ENCODE data around the gene CX3CL1.

The CX3CL1 gene

DNA sequence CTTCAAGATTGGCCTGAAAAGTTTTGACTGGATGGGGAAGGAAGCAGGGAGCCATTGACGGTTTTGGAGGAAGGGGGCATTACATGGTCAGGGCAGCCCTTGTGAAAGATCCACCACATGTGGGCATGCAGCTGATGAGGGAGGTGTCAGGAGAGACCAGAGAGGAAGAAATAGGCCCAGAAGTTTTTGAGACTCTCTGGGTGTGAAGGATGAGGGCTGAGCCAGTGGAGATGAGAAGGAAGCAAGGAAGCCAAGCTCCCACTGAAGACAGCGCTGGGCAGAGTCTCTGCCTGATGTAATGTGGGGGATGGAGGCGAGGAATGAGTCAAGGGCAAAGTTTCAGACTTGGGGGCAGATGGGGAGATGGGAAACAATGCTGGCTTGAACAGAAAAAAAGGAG, 32.8 kb downstream of the CX3CL1 start:
- no peak for DNase-seq (ENCODE audit: low read depth)

DNA sequence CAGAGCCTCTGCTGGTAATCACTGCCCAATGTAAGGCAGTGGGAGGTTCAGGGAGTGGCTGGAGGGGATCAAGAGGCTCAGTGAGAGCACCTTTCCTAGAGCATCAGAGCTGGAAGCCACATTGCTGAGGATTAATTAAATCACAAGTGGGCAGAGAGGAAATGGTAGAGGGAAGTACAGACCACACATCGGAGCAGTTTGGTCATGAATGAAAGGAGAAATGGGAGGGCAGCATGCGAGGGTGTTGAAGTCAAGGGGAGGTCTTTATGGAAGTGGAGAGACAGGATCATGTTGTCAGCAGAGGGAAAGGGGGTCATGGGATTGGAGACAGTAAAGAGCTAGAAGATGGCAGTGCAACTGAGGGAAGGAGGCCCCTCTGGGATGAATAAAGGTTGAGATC, 34.6 kb downstream of the CX3CL1 start:
- DNase-seq (ENCODE audit: low read depth), result no peak

DNA sequence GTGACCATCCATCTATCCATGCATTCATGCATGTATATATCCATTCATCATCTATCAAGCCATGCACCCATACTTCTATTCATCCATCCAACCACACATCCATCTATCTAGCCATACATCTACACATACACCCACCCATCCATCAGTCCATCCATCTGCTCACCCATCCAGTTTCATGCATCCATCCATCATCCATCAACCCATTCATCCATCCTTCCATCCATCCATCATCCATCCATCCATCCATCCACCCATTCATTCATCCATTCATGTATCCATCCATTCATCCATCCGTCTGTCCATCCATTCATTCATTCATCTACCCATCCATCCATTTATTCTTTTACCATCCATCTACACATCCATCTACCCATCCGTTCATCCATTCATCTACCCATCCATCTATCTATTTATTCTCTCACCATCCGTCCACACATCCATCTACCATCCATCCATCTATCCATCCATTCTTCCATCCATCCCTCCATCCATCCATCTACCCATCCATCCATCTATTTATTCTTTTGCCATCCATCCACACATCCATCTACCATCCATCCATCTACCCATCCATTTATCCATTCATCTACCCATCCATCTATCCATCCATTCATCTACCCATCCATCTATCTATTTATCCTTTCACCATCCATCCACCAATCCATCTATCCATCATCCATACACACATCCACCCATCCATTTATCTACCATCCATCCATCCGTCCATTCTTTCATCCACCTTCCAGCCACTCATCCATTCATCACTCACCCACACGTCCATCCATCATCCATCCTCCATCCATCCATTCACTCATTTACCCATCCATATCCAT, 35.4 kb downstream of the CX3CL1 start:
- no peak for DNase-seq (ENCODE audit: low read depth)

DNA sequence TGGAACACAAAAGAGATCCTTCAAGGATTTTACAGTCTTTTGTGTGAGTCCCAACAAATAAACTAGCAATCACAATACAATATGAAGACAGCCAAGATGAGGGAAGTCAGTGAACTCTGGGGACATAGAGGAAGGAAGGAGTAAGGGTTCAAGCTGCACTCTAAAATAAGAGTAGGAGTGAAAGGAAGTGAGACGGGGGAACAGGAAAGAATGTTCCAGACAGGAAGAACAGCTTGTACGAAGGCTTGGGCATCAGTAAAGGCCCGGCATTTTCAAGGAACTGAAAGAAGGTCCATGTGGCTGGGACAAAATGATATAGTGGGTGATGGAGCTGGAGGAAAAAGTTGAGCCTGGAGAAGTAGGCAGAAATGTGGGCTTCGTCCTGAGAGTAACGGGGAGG, 36.8 kb downstream of the CX3CL1 start:
- no peak for DNase-seq (ENCODE audit: low read depth)

DNA sequence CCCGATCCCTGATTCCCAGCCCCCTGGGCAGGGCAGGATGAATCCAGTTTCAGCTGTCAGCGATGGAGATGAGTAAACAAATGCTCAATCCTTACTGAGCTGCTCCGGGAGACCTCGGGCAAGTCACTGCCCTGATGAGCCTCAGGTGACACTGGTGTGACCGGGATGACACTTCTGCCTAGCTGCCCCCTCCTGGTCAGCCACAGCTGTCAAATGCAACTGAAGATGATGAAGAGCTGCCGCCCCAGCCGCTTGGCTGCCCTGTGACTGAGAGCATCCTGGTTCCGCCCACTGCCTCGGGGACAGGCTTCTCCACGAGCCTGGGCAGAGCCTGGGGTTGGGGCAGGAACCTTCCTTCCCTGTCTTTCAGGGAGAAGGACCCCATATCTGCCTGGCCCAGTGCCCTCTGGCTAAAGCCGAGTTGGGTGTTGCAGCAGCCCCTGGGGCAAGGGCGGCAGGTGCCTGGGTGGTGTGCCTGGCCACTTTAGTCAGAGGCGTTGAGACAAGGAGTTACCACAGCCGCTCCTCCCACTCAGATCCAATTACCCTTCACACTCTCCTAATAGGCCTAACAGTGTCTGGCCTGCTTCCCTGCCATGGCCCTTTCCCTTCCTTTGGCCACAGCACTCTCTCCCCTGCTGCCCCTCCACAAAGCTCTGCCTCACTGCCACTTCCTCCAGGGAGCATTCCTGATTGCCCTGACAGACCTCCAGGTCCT, 37.7 kb downstream of the CX3CL1 start:
- no peak for DNase-seq (ENCODE audit: low read depth)

DNA sequence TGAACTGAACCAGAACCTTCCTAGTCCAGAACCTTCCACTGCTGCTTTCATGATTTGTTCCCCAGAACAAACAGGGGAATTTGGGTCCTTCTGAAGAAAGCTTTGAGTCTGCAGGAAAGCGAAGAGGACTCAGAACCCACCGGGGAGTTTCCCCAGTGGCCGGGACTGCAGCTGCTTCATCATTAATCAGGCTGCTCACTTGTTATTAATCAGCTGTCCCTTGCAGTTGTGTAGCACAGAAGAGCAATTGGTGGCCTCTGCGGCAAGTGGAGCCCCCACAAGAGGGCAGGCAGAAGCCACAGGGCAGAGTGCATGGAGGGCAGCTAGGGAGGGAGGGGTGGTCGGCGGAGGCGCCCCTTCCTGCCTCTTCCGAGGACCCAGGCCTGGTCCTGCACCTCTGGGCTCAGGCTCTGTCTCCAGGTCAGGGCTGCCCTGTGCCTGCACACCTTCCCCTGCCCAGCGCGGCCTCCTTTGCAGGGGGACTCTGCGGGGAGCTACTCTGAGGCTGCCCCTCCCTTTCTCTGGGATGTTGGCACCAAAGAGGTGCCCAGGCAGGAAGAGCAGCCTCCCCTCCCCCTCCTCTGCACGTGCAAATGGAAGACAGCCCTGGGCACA, 39.2 kb downstream of the CX3CL1 start:
- DNase-seq (ENCODE audit: low read depth), result no peak

DNA sequence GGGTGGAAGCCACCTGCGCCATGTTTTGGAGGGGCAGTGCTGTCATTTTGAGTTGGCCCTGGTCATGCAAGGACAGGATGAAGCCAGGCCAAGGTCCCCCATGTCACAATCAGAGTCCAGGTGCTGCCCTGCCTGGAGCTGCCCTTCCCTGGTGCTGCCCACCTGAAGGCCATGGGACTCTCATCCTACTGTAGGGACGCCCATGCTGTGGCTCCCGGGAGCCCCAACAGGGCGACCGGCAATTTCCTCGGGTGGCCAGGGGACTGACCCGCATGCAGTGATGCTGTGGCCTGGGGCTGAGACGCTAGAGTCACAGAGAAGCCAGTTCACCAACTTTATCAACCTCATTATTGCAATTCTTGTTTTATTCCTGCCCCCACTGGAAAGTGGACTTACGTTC, 40.3 kb downstream of the CX3CL1 start:
- DNase-seq (ENCODE audit: low read depth), result no peak

DNA sequence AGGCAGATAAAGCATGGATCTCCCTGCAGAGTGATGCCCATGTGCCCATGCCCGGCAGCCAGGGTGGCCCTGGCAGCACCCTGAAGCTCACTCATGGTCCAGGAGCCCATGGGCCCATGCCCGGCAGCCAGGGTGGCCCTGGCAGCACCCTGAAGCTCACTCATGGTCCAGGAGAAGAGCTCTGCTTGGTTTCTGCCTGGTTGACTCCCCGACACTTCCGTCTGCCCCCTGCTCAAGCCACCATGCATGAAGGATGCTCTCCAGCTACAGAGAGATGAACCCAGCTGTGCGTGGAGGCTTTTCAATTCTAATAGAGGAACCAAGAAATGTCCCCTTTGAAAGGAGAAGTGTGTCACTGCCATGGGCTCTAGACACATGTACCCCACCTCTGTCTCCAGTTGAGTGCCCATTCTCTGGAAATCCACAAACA, 41.0 kb downstream of the CX3CL1 start:
- DNase-seq (ENCODE audit: low read depth), result no peak

DNA sequence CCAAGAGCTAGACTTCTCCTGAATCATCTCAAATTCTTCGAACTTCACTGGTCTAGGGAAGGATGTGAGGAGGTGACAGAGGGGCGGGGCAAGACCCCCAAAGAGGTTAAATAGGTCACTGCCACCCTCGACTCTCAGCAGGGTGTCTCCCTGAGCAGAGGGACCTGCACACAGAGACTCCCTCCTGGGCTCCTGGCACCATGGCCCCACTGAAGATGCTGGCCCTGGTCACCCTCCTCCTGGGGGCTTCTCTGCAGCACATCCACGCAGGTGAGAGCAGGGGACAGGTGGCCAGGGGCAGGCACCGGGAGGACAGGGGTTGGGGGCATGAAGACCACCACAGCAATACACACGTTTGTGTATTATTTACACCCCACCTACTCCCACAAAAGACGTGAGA, 41.4 kb downstream of the CX3CL1 start:
- DNase-seq (ENCODE audit: low read depth), result no peak

DNA sequence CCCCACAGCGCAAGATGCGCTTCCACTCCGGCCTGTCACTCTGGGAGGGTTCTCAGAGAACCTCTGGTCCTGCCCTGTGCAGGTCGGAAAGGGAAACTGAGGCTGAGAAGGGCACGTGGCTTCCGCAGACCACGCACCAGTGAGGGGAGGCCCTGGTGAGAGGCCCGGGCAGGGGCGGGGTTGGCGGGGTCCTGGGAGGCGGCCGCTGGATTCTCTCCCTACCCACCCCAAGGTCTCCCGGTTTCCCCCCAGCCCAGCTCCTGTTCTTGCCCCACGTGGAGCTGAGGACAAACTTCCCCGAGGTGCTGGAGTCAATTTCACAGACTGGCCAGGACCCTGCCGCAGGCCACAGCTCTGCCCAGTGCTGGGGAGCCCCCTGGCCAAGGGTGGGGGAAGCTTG, 43.8 kb downstream of the CX3CL1 start:
- DNase-seq (ENCODE audit: low read depth), result no peak

DNA sequence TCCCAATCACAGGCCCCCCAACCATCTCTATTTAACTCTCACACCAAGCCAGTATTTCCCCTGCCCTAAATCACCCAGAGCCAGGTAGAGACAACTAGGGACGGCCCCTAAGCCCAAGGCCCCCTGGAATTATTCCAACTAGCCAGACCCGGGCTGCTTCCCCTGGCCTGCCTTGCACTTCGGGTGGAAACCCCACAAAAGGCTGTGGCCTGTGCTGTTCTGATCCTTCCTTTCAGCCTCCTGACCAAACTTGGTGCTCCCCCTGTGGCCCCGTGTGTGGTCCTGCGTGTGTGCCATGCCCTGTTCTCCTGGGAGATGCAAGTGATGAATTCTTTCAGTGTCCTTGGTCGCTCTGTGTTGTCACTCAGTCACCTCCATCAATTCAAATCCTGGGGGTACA, 47.2 kb downstream of the CX3CL1 start:
- DNase-seq (ENCODE audit: low read depth), result no peak

DNA sequence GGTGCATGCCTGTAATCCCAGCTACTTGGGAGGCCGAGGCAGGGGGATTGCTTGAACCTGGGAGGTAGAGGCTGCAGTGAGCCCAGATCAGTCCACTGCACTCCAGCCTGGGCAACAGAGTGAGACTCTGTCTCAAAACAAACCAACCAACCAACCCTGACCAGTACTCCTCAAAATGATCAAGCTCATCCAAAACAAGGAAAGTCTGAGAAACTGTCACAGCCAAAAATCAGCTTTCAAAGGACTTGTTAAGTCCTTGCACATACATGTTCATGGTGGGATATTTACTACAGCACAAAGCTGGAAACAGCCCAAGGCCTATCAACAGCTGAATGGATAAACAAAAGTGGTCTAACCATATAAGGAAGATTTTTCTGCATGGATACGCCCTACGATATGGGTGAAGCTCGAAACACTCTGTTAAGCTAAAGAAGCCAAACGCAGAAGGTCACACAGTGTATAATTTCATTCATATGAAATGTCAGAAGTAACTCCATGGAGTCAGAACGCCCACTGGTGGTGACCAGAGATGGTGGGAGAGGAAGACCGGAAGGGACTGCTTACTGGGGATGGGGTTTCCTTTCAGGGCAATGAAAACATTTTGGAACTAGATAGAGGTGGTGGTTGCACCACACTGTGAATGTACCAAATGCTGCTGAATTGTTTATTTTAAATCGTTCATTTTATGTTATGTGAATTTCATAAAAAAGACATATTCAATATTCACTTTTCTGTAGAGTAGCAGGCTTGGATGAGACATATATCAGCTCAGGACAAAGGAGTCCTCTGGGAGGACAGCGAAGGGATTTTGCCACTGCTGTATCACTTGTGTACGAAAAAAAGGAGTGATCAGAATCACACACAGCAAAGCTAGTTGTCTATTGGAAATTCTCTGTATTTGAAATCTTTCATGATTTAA, 50.0 kb downstream of the CX3CL1 start:
- no peak for DNase-seq (ENCODE audit: low read depth)

DNA sequence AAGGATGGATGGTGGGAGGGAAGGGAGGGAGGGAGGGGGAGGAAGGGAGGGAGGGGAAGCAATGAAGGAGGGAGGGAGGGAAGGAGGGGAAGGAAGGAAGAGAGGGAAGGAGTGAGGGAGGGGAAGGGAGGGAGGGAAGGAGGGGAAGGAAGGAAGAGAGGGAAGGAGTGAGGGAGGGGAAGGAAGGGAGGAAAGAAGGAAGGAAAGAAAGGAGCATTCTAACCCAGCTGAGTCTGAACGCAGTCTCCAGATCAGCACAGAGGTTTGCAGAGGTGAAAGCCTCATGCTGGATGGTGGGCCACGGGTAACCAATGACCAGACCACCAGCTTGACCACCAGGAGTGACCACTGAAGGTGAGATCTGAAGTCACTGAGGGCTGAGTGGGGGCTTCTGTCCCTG, 50.9 kb downstream of the CX3CL1 start:
- no peak for DNase-seq (ENCODE audit: low read depth)

DNA sequence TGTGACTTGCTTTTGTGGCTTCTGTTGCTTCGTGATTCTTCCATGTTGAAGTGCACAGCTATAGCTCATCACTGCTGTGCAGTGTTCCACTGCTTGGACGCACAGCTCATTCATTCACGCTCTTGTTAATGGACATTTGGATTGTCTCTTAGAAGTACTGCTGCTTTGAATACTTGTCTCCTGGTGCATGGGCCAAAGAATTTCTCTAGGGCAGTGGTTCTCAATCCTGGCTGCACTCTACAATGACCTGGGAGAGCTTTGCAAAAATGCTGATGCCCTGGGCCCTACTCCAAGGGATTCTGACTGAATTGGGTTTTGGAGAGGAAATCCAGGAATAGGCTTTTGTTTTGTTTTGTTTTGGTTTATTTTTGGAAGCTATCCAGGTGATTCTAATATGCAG, 52.3 kb downstream of the CX3CL1 start:
- no peak for DNase-seq (ENCODE audit: low read depth)

DNA sequence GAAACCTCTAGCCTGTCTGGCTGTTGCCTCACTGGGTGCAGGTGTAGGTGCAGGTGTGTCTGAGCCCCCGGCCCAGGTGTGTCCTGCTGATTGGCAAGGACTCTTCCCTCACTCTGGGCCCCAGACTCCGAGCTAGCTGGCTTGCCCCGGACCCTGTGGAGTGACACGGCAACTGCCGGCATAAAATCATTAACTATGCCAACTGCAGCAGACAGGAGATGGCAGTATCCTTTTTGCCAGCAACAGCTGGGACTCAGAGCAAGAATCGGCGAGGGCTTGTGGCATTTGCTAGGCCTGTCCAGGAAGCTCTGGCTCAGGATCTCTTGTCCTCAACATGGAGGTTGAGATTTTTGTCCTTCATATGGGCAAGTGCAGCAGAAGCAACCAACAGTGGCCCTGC, 54.1 kb downstream of the CX3CL1 start:
- DNase-seq (ENCODE audit: low read depth), result no peak

DNA sequence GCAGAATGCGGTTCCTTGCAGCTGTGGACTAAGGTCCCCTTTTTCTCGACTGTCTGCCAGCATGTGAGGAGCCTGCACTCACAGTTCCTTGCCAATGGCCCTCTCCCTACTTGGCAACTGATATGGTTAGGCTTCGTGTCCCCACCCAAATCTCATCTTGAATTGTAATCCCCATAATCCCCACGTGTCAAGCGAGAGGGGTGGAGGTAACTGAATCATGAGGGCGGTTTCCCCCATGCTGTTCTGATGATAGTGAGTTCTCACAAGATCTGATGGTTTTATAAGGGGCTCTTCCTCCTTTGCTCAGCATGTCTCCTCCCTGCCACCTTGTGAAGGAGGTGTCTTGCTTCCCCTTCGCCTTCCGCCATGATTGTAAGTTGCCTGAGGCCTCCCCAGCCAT, 55.0 kb downstream of the CX3CL1 start:
- DNase-seq (ENCODE audit: low read depth), result no peak

DNA sequence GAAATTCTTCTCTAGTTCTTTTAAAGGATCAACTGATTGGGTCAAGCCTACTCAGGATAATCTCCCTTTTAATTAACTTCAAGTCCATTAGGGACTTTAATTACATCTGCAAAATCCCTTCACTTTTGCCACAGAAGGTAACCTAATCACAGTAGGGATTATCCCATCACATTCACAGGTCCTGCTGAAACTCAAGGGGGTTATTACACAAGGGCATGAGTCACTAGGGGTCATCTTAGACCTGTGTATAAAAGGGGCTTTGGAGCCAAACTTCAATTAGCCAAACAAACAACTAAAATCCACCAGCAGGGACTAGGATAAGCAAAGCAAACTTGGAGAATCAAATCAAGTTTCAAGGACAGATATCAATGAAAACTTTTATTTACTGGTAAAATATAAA, 55.5 kb downstream of the CX3CL1 start:
- no peak for DNase-seq (ENCODE audit: low read depth)

DNA sequence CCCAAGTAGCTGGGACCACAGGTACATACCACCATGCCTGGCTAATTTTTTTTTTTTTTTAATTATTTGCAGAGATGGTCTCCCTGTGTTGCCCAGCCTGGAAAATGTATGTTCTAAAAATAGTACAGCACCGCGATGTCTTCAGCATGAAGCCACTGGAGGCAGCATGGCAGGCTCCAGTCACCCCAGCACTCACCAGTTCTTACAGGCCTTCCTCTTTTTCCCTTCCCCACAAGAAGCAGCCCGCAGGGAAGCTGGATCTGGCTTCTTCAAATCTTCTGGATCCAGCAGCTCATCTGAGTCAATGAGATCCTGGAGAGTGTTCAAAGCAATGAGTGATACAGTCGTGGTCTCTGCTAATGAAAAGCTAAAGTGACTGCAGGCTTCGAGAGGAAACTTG, 58.7 kb downstream of the CX3CL1 start:
- DNase-seq (ENCODE audit: low read depth), result no peak

DNA sequence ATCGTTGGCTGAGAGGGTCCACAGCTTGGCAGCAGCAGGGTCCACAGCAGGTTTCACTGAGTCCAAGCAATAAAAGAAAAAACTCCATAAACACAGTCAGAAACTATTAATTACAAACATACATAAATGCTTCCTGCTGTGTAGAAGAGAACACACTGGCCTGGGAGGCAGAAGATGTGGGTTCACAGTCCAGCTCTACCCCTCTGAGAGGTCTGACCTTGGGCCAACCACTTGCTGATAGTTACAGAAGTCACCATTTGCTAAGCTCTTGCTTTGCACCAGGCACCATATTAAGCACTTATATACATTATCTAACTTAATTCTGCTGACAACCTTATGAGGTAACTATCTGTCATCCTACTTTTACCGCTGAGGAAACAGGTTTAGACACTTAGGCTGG, 60.2 kb downstream of the CX3CL1 start:
- no peak for DNase-seq (ENCODE audit: low read depth)

DNA sequence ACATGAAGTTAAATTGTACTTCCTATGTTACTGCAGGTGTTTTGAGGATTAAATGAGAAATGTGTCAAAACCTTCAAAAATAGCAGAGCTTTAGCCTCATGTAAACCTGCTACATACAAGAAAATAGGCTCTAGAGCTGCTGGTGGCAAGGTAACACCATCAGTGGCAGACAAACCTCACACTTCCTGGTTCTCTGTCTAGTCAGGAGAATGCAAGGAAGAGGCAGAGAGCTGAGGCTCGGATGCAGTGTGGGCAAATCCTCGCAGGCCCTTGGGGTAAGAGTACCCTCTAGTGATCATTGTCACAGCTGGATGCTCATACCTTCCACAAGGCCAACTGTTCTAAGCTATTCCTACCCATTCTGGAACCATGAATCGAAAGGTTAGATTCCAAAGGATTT, 60.7 kb downstream of the CX3CL1 start:
- DNase-seq (ENCODE audit: low read depth), result no peak

DNA sequence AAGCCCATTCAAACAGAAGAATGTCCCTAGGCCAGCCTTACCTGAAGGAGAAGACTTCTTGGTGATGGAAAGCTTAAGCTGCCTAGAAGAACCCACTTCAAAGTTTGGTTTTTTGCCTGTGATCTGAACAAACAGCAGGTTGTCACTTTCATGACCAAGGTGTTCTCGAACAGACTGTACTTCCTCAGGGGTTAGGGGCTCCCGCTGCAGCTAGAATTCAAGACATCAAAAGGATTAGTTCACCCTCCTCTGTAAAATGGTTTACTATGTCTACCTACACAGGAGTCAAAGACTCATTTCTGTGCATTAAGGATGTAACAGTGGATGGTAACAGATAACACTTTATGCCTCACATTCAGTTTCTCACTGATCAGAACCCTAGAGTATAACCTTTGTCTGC, 61.7 kb downstream of the CX3CL1 start:
- DNase-seq (ENCODE audit: low read depth), result no peak
